DOHH2 (cell line): ENCODE measurements around the gene ROBO1.

Source experiments
- H3F3A ChIP-seq: fragments of 200-600 bp; sonication (generic), shearing (Covaris generic); 2 replicates; pipeline ENCODE4 v1.6.0; 2016; ENCODE audit warnings: antibody characterized with exemption, mild to moderate bottlenecking; ENCODE audit not compliant: control insufficient read depth, insufficient read depth
- H3K27ac ChIP-seq: fragments of 200-600 bp; sonication (generic); 2 replicates; pipeline ENCODE4 v1.5.1; 2014; ENCODE audit warnings: low read depth, mild to moderate bottlenecking, low read length, moderate library complexity
- H3K27me3 ChIP-seq: fragments of 200-600 bp; sonication (generic); 2 replicates; pipeline ENCODE4 v1.6.1; 2014; ENCODE audit warnings: mild to moderate bottlenecking, low read length, mixed read lengths; ENCODE audit not compliant: control insufficient read depth
- H3K36me3 ChIP-seq: fragments of 200-600 bp; sonication (generic); 2 replicates; pipeline ENCODE4 v1.6.1; 2014; ENCODE audit warnings: mild to moderate bottlenecking, low read length, moderate library complexity, mixed read lengths; ENCODE audit not compliant: control insufficient read depth
- H3K4me1 ChIP-seq: fragments of 200-600 bp; sonication (generic); 2 replicates; pipeline ENCODE4 v1.6.1; 2014; ENCODE audit warnings: mild to moderate bottlenecking, low read length, mixed read lengths; ENCODE audit not compliant: control insufficient read depth
- H3K4me2 ChIP-seq: fragments of 200-600 bp; sonication (generic); 2 replicates; pipeline ENCODE4 v1.6.0; 2014; ENCODE audit warnings: mild to moderate bottlenecking, low read length, moderate library complexity
- H3K4me3 ChIP-seq: fragments of 200-600 bp; sonication (generic); 2 replicates; pipeline ENCODE4 v1.5.1; 2014; ENCODE audit warnings: mild to moderate bottlenecking, low read length, mixed read lengths
- H3K79me2 ChIP-seq: fragments of 200-600 bp; sonication (generic); 2 replicates; pipeline ENCODE4 v1.6.1; 2014; ENCODE audit warnings: mild to moderate bottlenecking, low read length, mixed read lengths; ENCODE audit not compliant: control insufficient read depth
- H3K9me2 ChIP-seq: fragments of 200-600 bp; sonication (generic); replicated peaks from 2 replicates; pipeline ENCODE4 v1.6.1; 2014; ENCODE audit warnings: mild to moderate bottlenecking, low read length, mixed read lengths; ENCODE audit not compliant: control insufficient read depth
- H3K9me3 ChIP-seq: fragments of 200-600 bp; sonication (generic); 2 replicates; pipeline ENCODE4 v1.6.1; 2014; ENCODE audit warnings: antibody characterized with exemption, low read length, mixed read lengths; ENCODE audit not compliant: control insufficient read depth, insufficient read depth
- H4K20me1 ChIP-seq: fragments of 200-600 bp; sonication (generic); 2 replicates; pipeline ENCODE4 v1.6.0; 2014; ENCODE audit warnings: low read depth, mild to moderate bottlenecking, antibody characterized with exemption, low read length, moderate library complexity; ENCODE audit not compliant: control insufficient read depth, insufficient read depth
- CTCF ChIP-seq: fragments of 200-600 bp; sonication (generic); IDR thresholded peaks from one replicate; pipeline ENCODE4 v1.5.1; 2014; ENCODE audit warnings: antibody characterized with exemption, mild to moderate bottlenecking, low read depth, low read length; ENCODE audit not compliant: poor library complexity, severe bottlenecking
- EZH2phosphoT487 ChIP-seq: fragments of 200-600 bp; sonication (generic); IDR thresholded peaks from 2 replicates; pipeline ENCODE4 v1.6.1; 2017; ENCODE audit warnings: borderline replicate concordance, mild to moderate bottlenecking, antibody characterized with exemption, low read length, moderate library complexity, mixed read lengths

ROBO1 gene

GRCh38 chr3:79161941-79162340 lies 605.9 kb downstream of the ROBO1 start:
- Histone ChIP-seq H3K27ac (no peak overlapping the region), H3K79me2 (no peaks in the 10 kb centered on the region), H3K36me3 (no peaks in the 10 kb centered on the region), H4K20me1 (no peaks in the 10 kb centered on the region), H3K9me3 (no peaks in the 10 kb centered on the region), H3K9me2 (no peaks in the 10 kb centered on the region), H3K27me3 (no peaks in the 10 kb centered on the region), H3K4me1 (no peaks in the 10 kb centered on the region), H3K4me3 (no peak overlapping the region), H3F3A (no peaks in the 10 kb centered on the region), H3K4me2 (no peak overlapping the region)
- TF ChIP-seq CTCF (no peak), EZH2phosphoT487 (no peak)

- no peak overlapping the region for H3K27ac ChIP-seq
- TF ChIP-seq EZH2phosphoT487 (no peak), CTCF (no peak)
- H3K4me1 ChIP-seq = no peaks in the 10 kb centered on the region
- H3K4me2 ChIP-seq = no peak overlapping the region
- H3F3A ChIP-seq = no peaks in the 10 kb centered on the region
- no peaks in the 10 kb centered on the region for H3K79me2 ChIP-seq
- no peaks in the 10 kb centered on the region for H4K20me1 ChIP-seq
- no peaks in the 10 kb centered on the region for H3K36me3 ChIP-seq
- H3K9me3 ChIP-seq = no peaks in the 10 kb centered on the region
- no peaks in the 10 kb centered on the region for H3K9me2 ChIP-seq
- no peak overlapping the region for H3K4me3 ChIP-seq
- no peaks in the 10 kb centered on the region for H3K27me3 ChIP-seq
These were observed 607.4 kb downstream of the ROBO1 start for GRCh38 chr3:79160421-79160820.

GRCh38 chr3:79159736-79160135 lies 608.1 kb downstream of the ROBO1 start:
- Histone ChIP-seq H3K27ac (no peak overlapping the region), H3K9me3 (no peaks in the 10 kb centered on the region), H4K20me1 (no peaks in the 10 kb centered on the region), H3F3A (no peaks in the 10 kb centered on the region), H3K9me2 (no peaks in the 10 kb centered on the region), H3K79me2 (no peaks in the 10 kb centered on the region), H3K4me3 (no peak overlapping the region), H3K4me1 (no peaks in the 10 kb centered on the region), H3K27me3 (no peaks in the 10 kb centered on the region), H3K36me3 (no peaks in the 10 kb centered on the region), H3K4me2 (no peak overlapping the region)
- no peak for TF ChIP-seq CTCF
- TF ChIP-seq EZH2phosphoT487 = no peak

GRCh38 chr3:79157191-79157590 lies 610.6 kb downstream of the ROBO1 start:
- no peaks in the 10 kb centered on the region for H3K79me2 ChIP-seq
- H3F3A ChIP-seq = no peaks in the 10 kb centered on the region
- TF ChIP-seq EZH2phosphoT487 = no peak
- no peak for TF ChIP-seq CTCF
- H3K36me3 ChIP-seq = no peaks in the 10 kb centered on the region
- no peak overlapping the region for H3K4me2 ChIP-seq
- no peak overlapping the region for H3K27ac ChIP-seq
- H3K9me3 ChIP-seq = no peaks in the 10 kb centered on the region
- H3K27me3 ChIP-seq = no peaks in the 10 kb centered on the region
- H3K9me2 ChIP-seq = no peaks in the 10 kb centered on the region
- no peaks in the 10 kb centered on the region for H3K4me1 ChIP-seq
- H4K20me1 ChIP-seq = no peaks in the 10 kb centered on the region
- H3K4me3 ChIP-seq = no peak overlapping the region
